Measurements from ENCODE around the gene OSTC. TPM values are rescaled to one million over a fixed set of nuclear protein-coding genes. Genes with fewer than 3 reads are reported as not detected.

OSTC gene
- total and polyA plus RNA-seq, 10 donors: 53.8 to 105 (median 62.4) TPM

DNA sequence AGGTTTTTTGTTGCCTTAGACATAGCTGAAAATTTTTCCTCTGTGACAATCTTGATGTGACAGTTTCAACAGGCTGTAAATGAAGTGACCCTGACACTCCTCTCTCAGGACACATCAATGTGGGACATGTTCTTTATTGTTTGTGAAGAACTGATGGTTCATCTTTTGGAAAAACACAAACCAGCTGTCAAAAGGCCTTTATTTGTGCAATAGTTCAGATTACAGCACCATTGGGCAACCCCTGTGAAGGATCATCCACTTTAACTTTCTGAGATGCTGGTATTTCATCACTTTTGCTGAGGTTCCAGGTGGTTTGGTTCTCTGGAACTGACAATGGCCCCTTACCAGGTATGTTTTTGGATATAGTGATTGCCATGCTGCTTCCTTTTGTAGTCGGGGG, 40.3 kb downstream of the OSTC start:
- intact Hi-C loops (cut with DNase I; ENCODE audit: low total_unique reads): no loop called here

DNA sequence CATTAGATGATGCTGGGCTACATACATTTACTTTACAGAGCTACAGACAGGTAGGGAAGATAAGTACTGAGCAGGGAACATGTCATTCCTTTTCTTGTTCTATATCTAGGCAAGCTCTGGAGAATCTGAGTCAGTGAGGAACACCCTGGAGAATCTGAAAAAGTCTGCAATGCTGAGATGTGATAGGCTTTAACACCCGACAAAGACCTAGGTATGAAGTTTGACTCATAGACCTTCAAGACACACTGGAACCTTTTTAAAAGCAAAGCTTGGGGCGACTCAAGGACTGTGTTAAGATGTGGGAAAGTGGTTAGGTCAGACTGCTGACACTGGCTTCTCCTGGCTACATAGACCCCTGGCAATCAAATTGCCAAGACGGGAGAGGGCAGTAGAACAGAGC, 42.8 kb downstream of the OSTC start:
- Histone ChIP-seq H3K27ac (no peak overlapping the region), H3K27me3 (replicated peaks in 1 of 7) (no peaks in the 10 kb centered on the region), H3K36me3 (no peaks in the 10 kb centered on the region), H3K4me1 (no peaks in the 10 kb centered on the region), H3K4me3 (no peak overlapping the region), H3K9me3 (no peaks in the 10 kb centered on the region)
- DNase-seq: no peak
- 83 to 92% (median 88%) methylated on average over 3 of the region's 3 CpGs for WGBS, 5 donors
- intact Hi-C loops (cut with DNase I; ENCODE audit: low total_unique reads): no loop called here
- TF ChIP-seq POLR2AphosphoS5 (IDR thresholded peaks at IDR 0.05): no peak
- TF ChIP-seq, protein P1, sequence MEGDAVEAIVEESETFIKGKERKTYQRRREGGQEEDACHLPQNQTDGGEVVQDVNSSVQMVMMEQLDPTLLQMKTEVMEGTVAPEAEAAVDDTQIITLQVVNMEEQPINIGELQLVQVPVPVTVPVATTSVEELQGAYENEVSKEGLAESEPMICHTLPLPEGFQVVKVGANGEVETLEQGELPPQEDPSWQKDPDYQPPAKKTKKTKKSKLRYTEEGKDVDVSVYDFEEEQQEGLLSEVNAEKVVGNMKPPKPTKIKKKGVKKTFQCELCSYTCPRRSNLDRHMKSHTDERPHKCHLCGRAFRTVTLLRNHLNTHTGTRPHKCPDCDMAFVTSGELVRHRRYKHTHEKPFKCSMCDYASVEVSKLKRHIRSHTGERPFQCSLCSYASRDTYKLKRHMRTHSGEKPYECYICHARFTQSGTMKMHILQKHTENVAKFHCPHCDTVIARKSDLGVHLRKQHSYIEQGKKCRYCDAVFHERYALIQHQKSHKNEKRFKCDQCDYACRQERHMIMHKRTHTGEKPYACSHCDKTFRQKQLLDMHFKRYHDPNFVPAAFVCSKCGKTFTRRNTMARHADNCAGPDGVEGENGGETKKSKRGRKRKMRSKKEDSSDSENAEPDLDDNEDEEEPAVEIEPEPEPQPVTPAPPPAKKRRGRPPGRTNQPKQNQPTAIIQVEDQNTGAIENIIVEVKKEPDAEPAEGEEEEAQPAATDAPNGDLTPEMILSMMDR (IDR thresholded peaks at IDR 0.05 in 8 of 11, conservative IDR thresholded peaks at IDR 0.05 in 3 of 11): no peak
- TF ChIP-seq POLR2A (IDR thresholded peaks at IDR 0.05): no peak

More for the DNA sequence above, 40.3 kb downstream of the OSTC start:
- Histone ChIP-seq H3K27ac (no peak overlapping the region), H3K36me3 (no peaks in the 10 kb centered on the region), H3K4me1 (no peaks in the 10 kb centered on the region), H3K9me3 (no peaks in the 10 kb centered on the region), H3K4me3 (no peak overlapping the region), H3K27me3 (replicated peaks in 1 of 7) (no peaks in the 10 kb centered on the region)
- TF ChIP-seq POLR2A (IDR thresholded peaks at IDR 0.05): no peak
- no peak for TF ChIP-seq POLR2AphosphoS5 (IDR thresholded peaks at IDR 0.05)
- TF ChIP-seq, protein P1 (IDR thresholded peaks at IDR 0.05 in 8 of 11, conservative IDR thresholded peaks at IDR 0.05 in 3 of 11): no peak
- WGBS, 5 donors: 9 to 96% (median 66%) methylated on average over 1 of the region's 1 CpG
- no peak for DNase-seq

DNA sequence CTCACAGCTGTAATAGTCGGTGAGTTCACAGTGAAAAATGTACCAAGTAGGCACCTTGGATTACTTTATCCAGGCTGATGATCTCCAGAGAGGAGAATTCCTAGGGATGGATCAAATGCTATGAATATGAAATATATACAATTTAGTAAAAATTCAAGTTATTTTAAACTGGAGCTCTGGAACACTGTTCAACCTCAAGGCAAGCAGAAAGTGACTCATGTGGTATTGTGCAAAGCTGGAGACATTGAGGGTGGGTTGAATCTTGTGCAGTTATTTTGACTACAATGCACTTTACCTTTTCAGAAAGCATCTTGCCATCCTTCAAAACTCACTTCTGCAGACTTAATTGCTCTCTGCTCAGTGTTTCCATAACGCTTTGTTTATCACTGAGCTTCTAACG, 43.4 kb downstream of the OSTC start:
- WGBS, 5 donors: 84 to 93% (median 89%) methylated on average over 3 of the region's 3 CpGs
- intact Hi-C loops (cut with DNase I; ENCODE audit: low total_unique reads): no loop called here
- Histone ChIP-seq H3K4me1 (no peaks in the 10 kb centered on the region), H3K27ac (no peak overlapping the region), H3K27me3 (replicated peaks in 1 of 7) (no peaks in the 10 kb centered on the region), H3K9me3 (no peaks in the 10 kb centered on the region), H3K4me3 (no peak overlapping the region), H3K36me3 (no peaks in the 10 kb centered on the region)
- no peak for DNase-seq
- TF ChIP-seq POLR2A (IDR thresholded peaks at IDR 0.05) (no peak), POLR2AphosphoS5 (IDR thresholded peaks at IDR 0.05) (no peak)
- TF ChIP-seq, protein P1 (IDR thresholded peaks at IDR 0.05 in 8 of 11, conservative IDR thresholded peaks at IDR 0.05 in 3 of 11): no peak

- Histone ChIP-seq H3K9me3 (no peaks in the 10 kb centered on the region), H3K27me3 (replicated peaks in 1 of 7) (no peaks in the 10 kb centered on the region), H3K36me3 (no peaks in the 10 kb centered on the region), H3K4me3 (no peak overlapping the region), H3K27ac (no peak overlapping the region), H3K4me1 (no peaks in the 10 kb centered on the region)
- DNase-seq: no peak
- TF ChIP-seq POLR2AphosphoS5 (IDR thresholded peaks at IDR 0.05) (no peak), POLR2A (IDR thresholded peaks at IDR 0.05) (no peak)
- TF ChIP-seq, protein P1 (IDR thresholded peaks at IDR 0.05 in 8 of 11, conservative IDR thresholded peaks at IDR 0.05 in 3 of 11): no peak
- intact Hi-C loops (cut with DNase I; ENCODE audit: low total_unique reads): no loop called here
- WGBS, 5 donors: 86 to 93% (median 89%) methylated on average over 3 of the region's 3 CpGs
Observed at GRCh38 chr4:108694423-108694822, 44.0 kb downstream of the OSTC start.

Measured in spleen (tissue), 11 donors.